Fibroblast of lung (primary cell): ENCODE results near the gene UNKL. TPM values are rescaled to one million over a fixed set of nuclear protein-coding genes. Genes with fewer than 3 reads are reported as not detected.
A peak's percentile ranks its signal among the peaks of the same experiment; 100 is the strongest.

ENCODE experiments used
- DNase-seq, 2 donors: peaks; one replicate each; pipeline versions ENCODE4 v3.0.0 to v3.0.0-alpha.2; 2010; ENCODE audit warnings: low read depth in 2 of 2
- H2AFZ ChIP-seq: 2 replicates; pipeline ENCODE4 v1.5.1; 2012; ENCODE audit warnings: low read length, control low read depth, inconsistent platforms
- H3K27ac ChIP-seq: 2 replicates; pipeline ENCODE4 v1.5.1; 2011; ENCODE audit warnings: low read length, control low read depth; ENCODE audit not compliant: insufficient read depth
- H3K27me3 ChIP-seq: 2 replicates; pipeline ENCODE4 v1.5.1; 2011; ENCODE audit warnings: mild to moderate bottlenecking, low read length; ENCODE audit not compliant: control insufficient read depth, insufficient read depth
- H3K36me3 ChIP-seq: 2 replicates; pipeline ENCODE4 v1.5.1; 2011; ENCODE audit warnings: low read length; ENCODE audit not compliant: control insufficient read depth, insufficient read depth
- H3K4me1 ChIP-seq: 2 replicates; pipeline ENCODE4 v1.5.1; 2011; ENCODE audit warnings: low read length; ENCODE audit not compliant: control insufficient read depth, insufficient read depth; ENCODE audit errors: extremely low read depth
- H3K4me2 ChIP-seq: 2 replicates; pipeline ENCODE4 v1.5.1; 2011; ENCODE audit warnings: low read length, control low read depth; ENCODE audit not compliant: insufficient read depth; ENCODE audit errors: extremely low read depth
- H3K4me3 ChIP-seq, 4 experiments: fragments of 200-600 bp in 1 of 4; sonication (generic) in 1 of 4; replicated peaks in 1 of 4; 2 replicates each; pipeline ENCODE4 v1.5.1; 2011 to 2016; ENCODE audit warnings: low read length in 4 of 4, low read depth in 3 of 4, mild to moderate bottlenecking in 3 of 4, control low read depth in 2 of 4, inconsistent platforms in 1 of 4, mixed read lengths in 1 of 4; ENCODE audit not compliant: insufficient read depth in 1 of 4; ENCODE audit errors: control extremely low read depth in 1 of 4
- H3K79me2 ChIP-seq: 2 replicates; pipeline ENCODE4 v1.5.1; 2012; ENCODE audit warnings: mild to moderate bottlenecking, low read length, inconsistent platforms; ENCODE audit not compliant: control insufficient read depth, insufficient read depth
- H3K9ac ChIP-seq: 2 replicates; pipeline ENCODE4 v1.5.1; 2011; ENCODE audit warnings: mild to moderate bottlenecking, low read length, control low read depth; ENCODE audit not compliant: insufficient read depth
- H3K9me3 ChIP-seq: 2 replicates; pipeline ENCODE4 v1.5.1; 2012; ENCODE audit warnings: low read depth, low read length; ENCODE audit not compliant: control insufficient read depth, insufficient read depth
- H4K20me1 ChIP-seq: 2 replicates; pipeline ENCODE4 v1.5.1; 2011; ENCODE audit warnings: low read length; ENCODE audit not compliant: control insufficient read depth, insufficient read depth; ENCODE audit errors: extremely low read depth
- EZH2 ChIP-seq: IDR thresholded peaks from 2 replicates; pipeline ENCODE4 v1.5.1; 2012; ENCODE audit warnings: low read length, control low read depth, mild to moderate bottlenecking; ENCODE audit errors: missing control alignments
- polyA plus RNA-seq, 2 donors: library from polyadenylated mRNA; depleted of rRNA in 1 of 2; stranded (reverse) in 1 of 2; unstranded in 1 of 2; fragments of >200 nt; gene quantifications; 2 replicates each; pipeline ENCODE4 v1.2.1, GENCODE V29; 2011 to 2012; ENCODE audit warnings: missing spikeins in 1 of 2
- total RNA-seq: library from RNA; depleted of rRNA; stranded (reverse); fragments of >200 nt; gene quantifications from 2 replicates; pipeline ENCODE4 v1.2.1, GENCODE V29; 2014
- TF ChIP-seq, protein P1 (sequence below), 2 donors: IDR thresholded peaks in 1 of 2; conservative IDR thresholded peaks in 1 of 2; 1 replicate in 1 of 2; 2 replicates in 1 of 2; pipeline ENCODE4 v1.5.1; 2011 to 2012; ENCODE audit warnings: low read length in 2 of 2, control low read depth in 1 of 2, inconsistent platforms in 1 of 2, low read depth in 1 of 2, mild to moderate bottlenecking in 1 of 2

Gene UNKL
- total and polyA plus RNA-seq, 2 donors (not counting 1 experiment from before 2014, with no cell fraction given): 4.3 to 6.3 TPM

DNA sequence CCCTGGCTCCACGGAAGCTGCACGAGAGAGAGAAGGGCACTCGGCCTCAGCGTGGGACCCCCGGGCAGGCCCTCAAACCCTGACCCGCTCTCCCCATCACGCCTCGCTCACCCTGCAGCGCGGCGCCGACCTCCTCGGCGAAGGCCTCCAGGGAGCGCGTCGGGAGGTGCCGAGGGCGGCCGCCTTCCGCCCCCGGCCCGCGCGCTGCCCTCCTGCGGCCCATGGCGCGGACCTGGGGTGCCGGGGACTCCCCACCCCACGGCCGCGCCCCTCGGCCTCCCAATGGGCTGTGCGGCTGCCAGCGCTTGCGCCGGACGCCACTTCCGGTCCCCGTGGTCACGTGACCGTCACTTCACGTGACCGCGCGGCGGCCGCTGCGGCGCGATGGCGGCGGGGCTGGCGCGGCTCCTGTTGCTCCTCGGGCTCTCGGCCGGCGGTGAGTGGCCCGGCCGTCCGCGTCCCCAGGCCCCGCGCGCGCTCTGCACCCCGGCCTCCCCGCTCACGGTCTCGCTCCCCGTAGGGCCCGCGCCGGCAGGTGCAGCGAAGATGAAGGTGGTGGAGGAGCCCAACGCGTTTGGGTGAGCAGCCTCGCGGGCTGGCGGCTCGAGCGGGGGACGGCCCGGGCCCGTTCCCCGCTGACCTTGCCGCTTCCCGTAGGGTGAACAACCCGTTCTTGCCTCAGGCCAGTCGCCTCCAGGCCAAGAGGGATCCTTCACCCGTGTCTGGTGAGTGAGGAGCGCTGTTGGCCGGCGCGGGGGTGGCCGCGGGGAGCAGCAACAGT lies 62.7 kb downstream of the UNKL start, which contains the start of the genes GNPTG and TSR3:
TSS of gene GNPTG (plus strand) at position 350 of the 781 bp plus-strand sequence. CDS start at position 385, 35 bp downstream.
TSS of gene TSR3 (minus strand) at position 297 of the 781 bp plus-strand sequence. CDS start at position 223, 74 bp downstream.
- H2AFZ ChIP-seq: peak within 1 kb of the TSS; percentile 65
- H3K4me1 ChIP-seq: peaks cover 5% of the 10 kb centered on the region
- peak within 1 kb of the TSS; percentile 87 for H3K4me2 ChIP-seq
- peak; percentile 84 to 89 for DNase-seq
- peak within 1 kb of the TSS; percentile 63 for H3K27ac ChIP-seq
- peaks cover 15% of the 10 kb centered on the region for H3K36me3 ChIP-seq
- peak within 1 kb of the TSS; percentile 78 to 99 (median 96) for H3K4me3 ChIP-seq
- H3K79me2 ChIP-seq: peaks cover 57% of the 10 kb centered on the region
- H3K9me3 ChIP-seq: no peaks in the 10 kb centered on the region
- TF ChIP-seq, protein P1, sequence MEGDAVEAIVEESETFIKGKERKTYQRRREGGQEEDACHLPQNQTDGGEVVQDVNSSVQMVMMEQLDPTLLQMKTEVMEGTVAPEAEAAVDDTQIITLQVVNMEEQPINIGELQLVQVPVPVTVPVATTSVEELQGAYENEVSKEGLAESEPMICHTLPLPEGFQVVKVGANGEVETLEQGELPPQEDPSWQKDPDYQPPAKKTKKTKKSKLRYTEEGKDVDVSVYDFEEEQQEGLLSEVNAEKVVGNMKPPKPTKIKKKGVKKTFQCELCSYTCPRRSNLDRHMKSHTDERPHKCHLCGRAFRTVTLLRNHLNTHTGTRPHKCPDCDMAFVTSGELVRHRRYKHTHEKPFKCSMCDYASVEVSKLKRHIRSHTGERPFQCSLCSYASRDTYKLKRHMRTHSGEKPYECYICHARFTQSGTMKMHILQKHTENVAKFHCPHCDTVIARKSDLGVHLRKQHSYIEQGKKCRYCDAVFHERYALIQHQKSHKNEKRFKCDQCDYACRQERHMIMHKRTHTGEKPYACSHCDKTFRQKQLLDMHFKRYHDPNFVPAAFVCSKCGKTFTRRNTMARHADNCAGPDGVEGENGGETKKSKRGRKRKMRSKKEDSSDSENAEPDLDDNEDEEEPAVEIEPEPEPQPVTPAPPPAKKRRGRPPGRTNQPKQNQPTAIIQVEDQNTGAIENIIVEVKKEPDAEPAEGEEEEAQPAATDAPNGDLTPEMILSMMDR (conservative IDR thresholded peaks at IDR 0.05 in 1 of 2, IDR thresholded peaks at IDR 0.05 in 1 of 2; ENCODE audit: low read depth in 1 of 2, low read length in 2 of 2): no peak
- TF ChIP-seq EZH2: no peak
- no peaks in the 10 kb centered on the region for H4K20me1 ChIP-seq
- no peaks in the 10 kb centered on the region for H3K27me3 ChIP-seq
- peak within 1 kb of the TSS; percentile 82 for H3K9ac ChIP-seq

DNA sequence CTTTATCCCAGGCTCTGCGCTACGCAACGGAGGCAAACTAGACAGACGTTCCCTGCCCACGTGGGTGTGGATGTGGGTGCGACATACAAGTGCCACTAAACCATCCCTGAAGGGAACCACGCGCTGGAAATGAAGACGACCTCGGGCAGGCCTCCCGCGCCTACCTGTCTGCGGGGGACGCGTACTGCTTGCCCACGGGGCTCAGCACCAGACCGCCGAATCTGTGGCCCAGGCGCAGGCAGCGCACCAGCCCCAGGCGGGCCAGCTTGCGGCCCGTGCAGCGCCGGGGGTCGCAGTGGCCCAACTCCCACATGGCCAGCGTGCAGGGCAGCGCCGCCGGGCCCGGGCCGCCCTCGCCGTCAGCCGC lies 63.3 kb downstream of the UNKL start:
- H3K27me3 ChIP-seq: no peaks in the 10 kb centered on the region
- no peaks in the 10 kb centered on the region for H4K20me1 ChIP-seq
- no peak overlapping the region for H2AFZ ChIP-seq
- peaks cover 5% of the 10 kb centered on the region for H3K4me1 ChIP-seq
- peaks cover 15% of the 10 kb centered on the region for H3K36me3 ChIP-seq
- H3K79me2 ChIP-seq: peaks cover 54% of the 10 kb centered on the region
- DNase-seq: no peak
- peak overlapping the region; percentile 59 to 96 (median 82) for H3K4me3 ChIP-seq
- no peaks in the 10 kb centered on the region for H3K9me3 ChIP-seq
- TF ChIP-seq, protein P1 (conservative IDR thresholded peaks at IDR 0.05 in 1 of 2, IDR thresholded peaks at IDR 0.05 in 1 of 2; ENCODE audit: low read depth in 1 of 2, low read length in 2 of 2): no peak
- no peak for TF ChIP-seq EZH2
- H3K4me2 ChIP-seq: peak overlapping the region; percentile 86
- peak overlapping the region; percentile 82 for H3K9ac ChIP-seq
- H3K27ac ChIP-seq: peak overlapping the region; percentile 23

DNA sequence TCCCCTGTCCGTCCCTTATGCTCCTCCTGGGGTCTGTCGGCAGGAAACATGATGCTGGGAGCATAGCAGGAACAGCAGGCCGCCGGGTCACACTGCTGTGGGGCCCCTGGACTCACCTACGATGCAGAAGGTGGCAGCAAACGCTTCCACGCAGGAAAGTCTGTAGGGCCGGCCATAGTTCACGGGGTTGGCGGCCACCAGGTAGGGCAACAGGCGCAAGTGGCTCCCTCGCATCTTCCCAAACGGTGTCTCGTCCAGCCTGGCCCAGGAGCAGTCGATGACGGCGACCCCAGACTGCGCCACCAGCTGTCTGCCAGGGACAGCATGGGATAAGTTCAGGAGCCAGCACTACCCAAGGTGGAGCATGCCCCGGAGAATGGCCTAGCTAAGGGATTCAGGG lies 63.8 kb downstream of the UNKL start:
- Histone ChIP-seq H3K27me3 (no peaks in the 10 kb centered on the region), H3K27ac (no peak overlapping the region)

More for the DNA sequence above, 63.8 kb downstream of the UNKL start:
- DNase-seq: no peak
- Histone ChIP-seq H3K9me3 (no peaks in the 10 kb centered on the region), H3K4me3 (peak overlapping the region; percentile 59 to 96 (median 82)), H2AFZ (no peak overlapping the region), H3K36me3 (peaks cover 15% of the 10 kb centered on the region), H4K20me1 (no peaks in the 10 kb centered on the region), H3K79me2 (peaks cover 50% of the 10 kb centered on the region), H3K9ac (peak overlapping the region; percentile 82), H3K4me1 (peaks cover 5% of the 10 kb centered on the region), H3K4me2 (peak overlapping the region; percentile 86)
- no peak for TF ChIP-seq EZH2
- TF ChIP-seq, protein P1 (conservative IDR thresholded peaks at IDR 0.05 in 1 of 2, IDR thresholded peaks at IDR 0.05 in 1 of 2; ENCODE audit: low read depth in 1 of 2, low read length in 2 of 2): no peak
